T-cell (primary cell): ENCODE measurements around the gene ADAMTS17. TPM values are rescaled to one million over a fixed set of nuclear protein-coding genes. Genes with fewer than 3 reads are reported as not detected.
"Not testable (repeated sequence)": the region's sequence is repeated elsewhere in the genome, so short reads cannot be mapped to it uniquely, and the experiment has no call there.

Source experiments
- ATAC-seq, 4 experiments: fragments of 200-7000 bp in 3 of 4; fragments of 150-1000 bp in 1 of 4; cut with Tn5 transposase; replicated peaks in 1 of 4; 1 replicate in 3 of 4; 2 replicates in 1 of 4; pipeline ENCODE4 v1.10.0; 2021; ENCODE audit warnings: moderate library complexity in 3 of 4, mild to moderate bottlenecking in 2 of 4, moderate number of reproducible peaks in 1 of 4
- CTCF ChIA-PET, 2 donors: fragments of 300-600 bp; sonication (Branson Sonifier 250); formaldehyde crosslinking; loops; one replicate each; lab custom pipeline; 2022; ENCODE audit warnings: antibody characterized with exemption in 2 of 2; lab: Charles Lee
- POLR2A ChIA-PET, 2 donors: fragments of 300-600 bp; sonication (Branson Sonifier 250); formaldehyde crosslinking; loops; one replicate each; lab custom pipeline; 2022; ENCODE audit warnings: antibody characterized with exemption in 2 of 2; lab: Charles Lee
- DNase-seq, 35 experiments: peaks; one replicate each; pipeline versions ENCODE4 v3.0.0 to v3.0.0-alpha.2; 2013 to 2023
- H3K27ac ChIP-seq: one replicate; pipeline ENCODE4 v1.5.1; 2013; ENCODE audit warnings: low read length
- H3K27me3 ChIP-seq, 2 experiments: replicated peaks in 1 of 2; 1 replicate in 1 of 2; 2 replicates in 1 of 2; pipeline versions ENCODE4 v1.6.1 to v1.7.0; 2013; ENCODE audit warnings: low read length in 1 of 2, mixed read lengths in 1 of 2; ENCODE audit not compliant: control insufficient read depth in 2 of 2, insufficient read depth in 2 of 2; ENCODE audit errors: extremely low read depth in 1 of 2
- H3K36me3 ChIP-seq, 2 donors: 1 replicate in 1 of 2; 2 replicates in 1 of 2; pipeline versions ENCODE4 v1.6.1 to v1.7.0; 2013; ENCODE audit warnings: low read length in 1 of 2; ENCODE audit not compliant: control insufficient read depth in 2 of 2, insufficient read depth in 1 of 2; ENCODE audit errors: extremely low read depth in 1 of 2
- H3K4me1 ChIP-seq, 2 experiments: 1 replicate in 1 of 2; 2 replicates in 1 of 2; pipeline versions ENCODE4 v1.6.1 to v1.7.0; 2013; ENCODE audit warnings: low read length in 2 of 2, mixed read lengths in 1 of 2; ENCODE audit not compliant: insufficient read depth in 2 of 2, control insufficient read depth in 1 of 2; ENCODE audit errors: extremely low read depth in 1 of 2
- H3K4me3 ChIP-seq, 2 donors: 1 replicate in 1 of 2; 2 replicates in 1 of 2; pipeline versions ENCODE4 v1.5.1 to v1.7.0; 2013; ENCODE audit warnings: mild to moderate bottlenecking in 2 of 2, low read length in 1 of 2, moderate library complexity in 1 of 2; ENCODE audit not compliant: control insufficient read depth in 1 of 2; ENCODE audit errors: extremely low read depth in 1 of 2
- H3K9me3 ChIP-seq: 2 replicates; pipeline ENCODE4 v1.7.0; 2013
- H3K27ac Mint-ChIP-seq, 2 donors: one replicate each; pipeline ENCODE4 v1.8.0; 2020 to 2021; ENCODE audit warnings: mild to moderate bottlenecking in 2 of 2, mixed read lengths in 2 of 2
- H3K27me3 Mint-ChIP-seq, 2 donors: one replicate each; pipeline ENCODE4 v1.8.0; 2021 to 2022; ENCODE audit warnings: mixed read lengths in 2 of 2
- H3K36me3 Mint-ChIP-seq: one replicate; pipeline ENCODE4 v1.8.0; 2021; ENCODE audit warnings: mixed read lengths
- H3K4me1 Mint-ChIP-seq, 3 donors: one replicate each; pipeline ENCODE4 v1.8.0; 2020 to 2022; ENCODE audit warnings: mixed read lengths in 3 of 3, mild to moderate bottlenecking in 1 of 3
- H3K4me3 Mint-ChIP-seq, 3 donors: one replicate each; pipeline ENCODE4 v1.8.0; 2020 to 2022; ENCODE audit warnings: mild to moderate bottlenecking in 3 of 3, mixed read lengths in 3 of 3, moderate library complexity in 3 of 3
- H3K9me3 Mint-ChIP-seq, 3 donors: one replicate each; pipeline ENCODE4 v1.8.0; 2020 to 2022; ENCODE audit warnings: mixed read lengths in 3 of 3
- WGBS: methylation state at CpG from one replicate; pipeline ENCODE4 v1.1.5; 2013; ENCODE audit warnings: missing lambda C conversion rate; ENCODE audit not compliant: insufficient coverage; 5-methylcytosine and 5-hydroxymethylcytosine counted together
- total RNA-seq, 35 experiments: library from RNA in 6 of 35; stranded (reverse) in 6 of 35; fragments of 120-200 nt in 1 of 35; gene quantifications; one replicate each; pipeline versions ENCODE4 v1.2.1 to v1.2.4 and lab custom pipeline; 2013 to 2026

Gene ADAMTS17
- total RNA-seq, 5 donors from 2014 or later (not counting 1 experiment from before 2014, with no cell fraction given): 8.9 to 17.8 (median 11.6) TPM

- H3K4me3 ChIP-seq, H3K27me3 ChIP-seq, ATAC-seq, H3K36me3 ChIP-seq, POLR2A ChIA-PET, H3K4me1 ChIP-seq, H3K9me3 Mint-ChIP-seq, H3K4me3 Mint-ChIP-seq, CTCF ChIA-PET, H3K9me3 ChIP-seq, H3K27ac ChIP-seq, H3K27me3 Mint-ChIP-seq, H3K4me1 Mint-ChIP-seq, H3K27ac Mint-ChIP-seq, DNase-seq: not testable (repeated sequence)
- peaks cover 45% of the 10 kb centered on the region for H3K36me3 Mint-ChIP-seq
- 87% methylated on average over 6 of the region's 17 CpGs for WGBS
Measured at GRCh38 chr15:100084042-100084821, 257.5 kb downstream of the ADAMTS17 start.

GRCh38 chr15:100083572-100083971 lies 258.2 kb downstream of the ADAMTS17 start:
- Histone ChIP-seq H3K27me3 (no peaks in the 10 kb centered on the region), H3K9me3 (no peaks in the 10 kb centered on the region), H3K36me3 (no peaks in the 10 kb centered on the region), H3K4me1 (no peaks in the 10 kb centered on the region), H3K4me3 (no peak overlapping the region), H3K27ac (no peak overlapping the region)
- WGBS: 90% methylated on average over 2 of the region's 2 CpGs
- ChIA-PET POLR2A (no interaction called here), CTCF (no interaction called here)
- no peak overlapping the region for H3K4me3 Mint-ChIP-seq
- ATAC-seq (no peak), DNase-seq (no peak)
- H3K27ac Mint-ChIP-seq: no peak overlapping the region
- no peaks in the 10 kb centered on the region for H3K4me1 Mint-ChIP-seq
- no peaks in the 10 kb centered on the region for H3K27me3 Mint-ChIP-seq
- peaks cover 42% of the 10 kb centered on the region for H3K36me3 Mint-ChIP-seq
- H3K9me3 Mint-ChIP-seq: peaks cover 0 to 5% (median 3%) of the 10 kb centered on the region in 3 donors

DNA sequence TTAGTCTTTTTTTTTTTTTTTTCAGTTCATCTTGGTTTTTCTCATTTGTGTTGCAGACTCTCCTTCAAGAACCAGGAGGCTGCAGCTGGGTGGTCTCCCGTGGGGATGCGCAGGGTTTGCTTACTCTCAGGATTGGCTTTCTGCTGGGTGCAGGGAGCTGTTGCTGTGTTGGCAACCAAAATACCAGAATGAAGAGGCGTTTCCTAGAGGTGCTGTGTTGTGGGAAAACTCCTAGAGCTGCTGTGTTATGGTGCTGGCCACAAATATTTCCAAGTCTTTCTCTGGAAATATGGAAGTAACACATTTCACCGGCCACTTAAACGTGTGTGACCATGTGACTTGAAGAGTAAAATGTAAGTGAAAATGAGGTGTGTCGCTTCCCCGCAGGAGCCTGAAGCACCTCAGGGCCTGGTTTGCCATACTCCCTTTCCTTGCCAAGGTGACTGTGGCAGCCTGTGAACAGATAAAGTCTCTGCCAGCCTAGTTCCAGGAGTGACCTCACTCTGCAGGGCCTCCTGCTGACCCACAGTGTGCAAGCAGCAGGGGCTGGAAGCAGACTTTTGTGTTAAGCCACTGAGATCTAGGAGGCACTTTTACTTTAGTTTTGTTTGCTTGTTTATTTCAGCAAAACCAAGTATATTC lies 258.9 kb downstream of the ADAMTS17 start:
- Mint-ChIP-seq H3K27me3 (no peaks in the 10 kb centered on the region), H3K36me3 (peaks cover 41% of the 10 kb centered on the region), H3K4me1 (no peaks in the 10 kb centered on the region), H3K9me3 (peaks cover 0 to 5% (median 3%) of the 10 kb centered on the region in 3 donors), H3K4me3 (no peak overlapping the region), H3K27ac (no peak overlapping the region)
- ChIA-PET CTCF (no interaction called here), POLR2A (no interaction called here)
- no peaks in the 10 kb centered on the region for H3K9me3 ChIP-seq
- ATAC-seq (no peak), DNase-seq (no peak)
- no peak overlapping the region for H3K27ac ChIP-seq
- 85% methylated on average over 7 of the region's 7 CpGs for WGBS
- H3K4me3 ChIP-seq: no peak overlapping the region
- no peaks in the 10 kb centered on the region for H3K36me3 ChIP-seq
- no peaks in the 10 kb centered on the region for H3K27me3 ChIP-seq
- H3K4me1 ChIP-seq: no peaks in the 10 kb centered on the region

- Histone ChIP-seq H3K27me3 (no peaks in the 10 kb centered on the region), H3K4me1 (no peaks in the 10 kb centered on the region), H3K4me3 (no peak overlapping the region), H3K9me3 (no peaks in the 10 kb centered on the region), H3K27ac (no peak overlapping the region), H3K36me3 (no peaks in the 10 kb centered on the region)
- ChIA-PET CTCF (no interaction called here), POLR2A (no interaction called here)
- no CpG with 5 or more reads among the region's 4 CpGs for WGBS
- Mint-ChIP-seq H3K9me3 (peaks cover 0 to 5% (median under 1%) of the 10 kb centered on the region in 3 donors), H3K27me3 (no peaks in the 10 kb centered on the region), H3K4me1 (no peaks in the 10 kb centered on the region), H3K27ac (no peak overlapping the region), H3K36me3 (peaks cover 31% of the 10 kb centered on the region), H3K4me3 (no peak overlapping the region)
- DNase-seq: no peak
- no peak for ATAC-seq
Measured at GRCh38 chr15:100081454-100081853, 260.3 kb downstream of the ADAMTS17 start.

GRCh38 chr15:100078511-100079220 lies 263.1 kb downstream of the ADAMTS17 start:
- H3K4me3 ChIP-seq: no peak overlapping the region
- Mint-ChIP-seq H3K36me3 (peaks cover 19% of the 10 kb centered on the region), H3K27ac (no peak overlapping the region), H3K27me3 (no peaks in the 10 kb centered on the region), H3K4me1 (no peaks in the 10 kb centered on the region), H3K9me3 (no peaks in the 10 kb centered on the region), H3K4me3 (no peak overlapping the region)
- no peak overlapping the region for H3K27ac ChIP-seq
- H3K9me3 ChIP-seq: no peaks in the 10 kb centered on the region
- no peak for DNase-seq
- ChIA-PET CTCF (no interaction called here), POLR2A (no interaction called here)
- H3K36me3 ChIP-seq: no peaks in the 10 kb centered on the region
- H3K4me1 ChIP-seq: no peaks in the 10 kb centered on the region
- no peaks in the 10 kb centered on the region for H3K27me3 ChIP-seq
- ATAC-seq: no peak
- WGBS: 92% methylated on average over 2 of the region's 6 CpGs

DNA sequence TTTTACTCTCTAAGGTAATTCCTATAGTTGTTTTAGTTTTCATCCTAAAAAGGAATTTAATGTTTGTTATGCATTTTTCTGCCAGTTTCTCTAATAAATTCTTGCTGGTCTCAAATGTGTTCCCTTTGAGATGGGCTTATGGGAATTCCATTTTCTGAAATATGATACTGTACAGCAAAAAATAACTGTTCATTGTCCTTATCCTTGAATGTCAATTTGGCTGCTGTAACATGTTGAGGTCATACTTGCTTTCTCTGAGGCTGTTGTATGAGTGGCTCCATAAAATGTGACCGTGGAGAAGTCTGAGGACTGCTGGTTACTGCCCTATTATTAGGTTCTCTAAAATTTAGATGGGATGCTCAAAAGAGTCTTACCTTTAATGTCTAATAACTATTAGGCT lies 266.5 kb downstream of the ADAMTS17 start:
- Mint-ChIP-seq H3K9me3 (peaks cover 0 to 3% (median 0%) of the 10 kb centered on the region in 3 donors), H3K4me3 (no peak overlapping the region), H3K27me3 (no peaks in the 10 kb centered on the region), H3K4me1 (no peaks in the 10 kb centered on the region), H3K36me3 (peaks cover 14% of the 10 kb centered on the region), H3K27ac (no peak overlapping the region)
- H3K27ac ChIP-seq: no peak overlapping the region
- no peaks in the 10 kb centered on the region for H3K27me3 ChIP-seq
- ATAC-seq: no peak
- H3K4me1 ChIP-seq: no peaks in the 10 kb centered on the region
- DNase-seq: no peak
- H3K36me3 ChIP-seq: no peaks in the 10 kb centered on the region
- CTCF ChIA-PET: interaction anchor here in 1 of 2 donors (0.5 kb wide), 1 partner anchor 1105 kb away, joined by 3 read pairs; no protein-coding TSS in a partner anchor
- POLR2A ChIA-PET: no interaction called here
- H3K4me3 ChIP-seq: no peak overlapping the region
- no CpG with 5 or more reads among the region's 1 CpG for WGBS
- no peaks in the 10 kb centered on the region for H3K9me3 ChIP-seq
